ENCODE results near the gene PPP1R18. TPM values are rescaled to one million over a fixed set of nuclear protein-coding genes. Genes with fewer than 3 reads are reported as not detected.
A peak's percentile ranks its signal among the peaks of the same experiment; 100 is the strongest.

The PPP1R18 gene
- total RNA-seq, 6 experiments from 2014 or later, result 135 to 149 (median 141) TPM

- Mint-ChIP-seq H3K4me1 (ENCODE audit: low read depth) (peaks cover 24% of the 10 kb centered on the region), H3K36me3 (ENCODE audit: low read depth) (peaks cover 47% of the 10 kb centered on the region), H3K27me3 (ENCODE audit: insufficient read depth) (peaks cover 2% of the 10 kb centered on the region; the same call in 1 of the 2 replicates), H3K27ac (peak overlapping the region; percentile 47), H3K9me3 (no peaks in the 10 kb centered on the region), H3K4me3 (no peak overlapping the region)
- DNase-seq, result no peak
- TF ChIP-seq CTCF (IDR thresholded peaks at IDR 0.05), result no peak
Observed at GRCh38 chr6:30657454-30657853, 29.0 kb downstream of the PPP1R18 start.

GRCh38 chr6:30656513-30656912 is 29.9 kb downstream of the PPP1R18 start:
- H3K4me1 Mint-ChIP-seq (ENCODE audit: low read depth), result peaks cover 24% of the 10 kb centered on the region

DNA sequence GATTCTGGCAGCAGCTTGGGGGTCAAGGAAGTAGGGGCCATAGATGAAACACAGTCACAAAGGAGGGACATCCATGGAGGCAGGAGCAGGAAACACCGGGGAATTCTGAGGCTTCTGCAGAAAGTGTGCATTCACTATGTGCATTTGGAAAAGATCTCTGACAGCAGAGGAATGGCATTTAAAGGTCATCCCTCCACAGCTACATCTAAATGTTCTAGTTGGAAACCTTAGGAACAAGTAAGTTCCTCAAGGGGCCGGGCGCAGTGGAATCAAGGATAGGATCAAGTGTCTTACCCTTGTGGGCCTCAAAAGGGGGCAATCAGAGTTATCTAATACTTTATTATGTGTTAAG is 30.7 kb downstream of the PPP1R18 start:
- peak; percentile 19 for DNase-seq
- Mint-ChIP-seq H3K27me3 (ENCODE audit: insufficient read depth) (peaks cover 2% of the 10 kb centered on the region; the same call in 1 of the 2 replicates), H3K4me1 (ENCODE audit: low read depth) (peaks cover 24% of the 10 kb centered on the region), H3K36me3 (ENCODE audit: low read depth) (peaks cover 47% of the 10 kb centered on the region), H3K27ac (peak overlapping the region; percentile 70), H3K9me3 (no peaks in the 10 kb centered on the region), H3K4me3 (no peak overlapping the region)
- no peak for TF ChIP-seq CTCF (IDR thresholded peaks at IDR 0.05)

More at GRCh38 chr6:30656513-30656912, 29.9 kb downstream of the PPP1R18 start:
- H3K9me3 Mint-ChIP-seq, result no peaks in the 10 kb centered on the region
- H3K4me3 Mint-ChIP-seq, result no peak overlapping the region
- H3K36me3 Mint-ChIP-seq (ENCODE audit: low read depth), result peaks cover 44% of the 10 kb centered on the region
- H3K27ac Mint-ChIP-seq, result 0 out of 2 replicates have a peak overlapping the region, but pooled peaks have one; percentile 35
- H3K27me3 Mint-ChIP-seq (ENCODE audit: insufficient read depth), result peaks cover 2% of the 10 kb centered on the region; the same call in 1 of the 2 replicates
- no peak for TF ChIP-seq CTCF (IDR thresholded peaks at IDR 0.05)
- no peak for DNase-seq

DNA sequence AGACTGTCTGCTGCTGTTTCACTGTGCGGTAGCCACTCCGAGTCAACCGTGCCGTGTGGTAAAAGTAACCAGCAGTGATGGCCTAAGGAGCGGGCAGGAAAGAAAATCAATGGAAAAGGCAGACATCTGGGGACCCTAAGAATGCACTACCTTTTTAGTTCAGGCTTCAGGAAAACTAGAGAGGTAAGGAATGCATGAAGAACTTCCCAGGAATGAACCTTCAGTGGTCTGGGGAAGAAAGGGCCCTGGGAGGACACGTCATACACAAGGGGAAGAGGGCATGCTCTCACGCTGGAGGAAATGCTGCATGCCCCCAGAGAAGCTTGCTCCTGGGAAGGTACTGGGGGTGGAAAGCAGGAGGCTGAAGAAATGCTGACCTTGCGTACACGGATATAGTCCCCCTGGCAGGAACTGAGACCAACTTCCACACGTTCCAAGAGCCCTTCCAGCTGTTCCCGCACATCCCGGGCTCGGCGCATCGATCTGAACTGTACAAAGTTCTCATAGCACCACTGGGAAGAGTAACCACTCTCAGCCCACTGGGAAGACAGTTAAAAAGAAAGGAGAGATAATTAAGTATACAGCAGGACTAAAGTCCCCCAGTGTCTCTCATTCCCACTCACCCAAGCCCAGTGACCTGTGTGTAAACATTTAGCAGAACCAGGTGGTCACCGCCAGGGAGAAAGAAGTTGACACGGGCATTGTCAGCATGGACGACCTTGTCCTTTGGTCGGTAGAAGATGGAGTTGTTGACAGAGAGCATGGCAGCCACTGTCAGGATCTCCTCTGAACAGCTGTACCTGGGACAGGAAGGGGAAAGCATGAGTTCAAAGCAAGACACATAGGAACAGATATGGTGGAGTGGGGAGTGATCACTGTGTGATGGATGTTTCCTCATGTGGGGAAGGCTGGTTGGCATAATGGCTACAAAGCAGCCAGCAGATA is 31.4 kb downstream of the PPP1R18 start:
- DNase-seq, result no peak

DNA sequence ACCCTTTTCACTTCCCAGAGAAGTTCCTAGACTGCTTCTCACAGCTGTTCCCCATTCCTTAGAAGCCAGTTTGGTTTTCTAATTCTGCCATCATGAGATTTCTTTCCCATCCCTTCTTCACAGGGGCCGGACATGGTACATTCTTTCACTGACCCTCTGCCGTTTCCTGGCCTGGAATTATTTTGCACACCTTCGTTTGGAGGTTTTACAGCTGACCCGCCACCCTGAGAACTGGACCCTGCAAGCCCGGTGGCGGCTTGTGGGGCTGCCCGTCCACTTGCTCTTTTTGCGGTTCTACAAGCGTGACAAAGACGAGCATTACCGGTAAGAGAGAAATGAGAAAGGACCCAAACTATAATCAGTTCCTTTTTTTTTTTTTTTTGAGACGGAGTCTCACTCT is 35.3 kb downstream of the PPP1R18 start:
- Mint-ChIP-seq H3K9me3 (no peaks in the 10 kb centered on the region), H3K4me3 (no peak overlapping the region), H3K27ac (no peak overlapping the region), H3K27me3 (ENCODE audit: insufficient read depth) (peaks cover 2% of the 10 kb centered on the region; the same call in 1 of the 2 replicates), H3K36me3 (ENCODE audit: low read depth) (peaks cover 32% of the 10 kb centered on the region), H3K4me1 (ENCODE audit: low read depth) (peaks cover 23% of the 10 kb centered on the region)
- TF ChIP-seq CTCF (IDR thresholded peaks at IDR 0.05), result no peak
- DNase-seq, result no peak

More for the DNA sequence above, 31.4 kb downstream of the PPP1R18 start:
- Mint-ChIP-seq H3K9me3 (no peaks in the 10 kb centered on the region), H3K27ac (peak overlapping the region; percentile 70; the same call in 1 of the 2 replicates), H3K4me1 (ENCODE audit: low read depth) (peaks cover 24% of the 10 kb centered on the region), H3K4me3 (no peak overlapping the region), H3K36me3 (ENCODE audit: low read depth) (peaks cover 44% of the 10 kb centered on the region), H3K27me3 (ENCODE audit: insufficient read depth) (peaks cover 2% of the 10 kb centered on the region; the same call in 1 of the 2 replicates)
- TF ChIP-seq CTCF (IDR thresholded peaks at IDR 0.05), result no peak

All from HFFc6 (cell line).